Stimulated activated CD4-positive, alpha-beta T cell treated with anti-CD3 and anti-CD28 coated beads, TNF-alpha, amount 100 ng/mL, for 4 hours (primary cell): Measurements from ENCODE around the gene DENND1A.
"Not testable (repeated sequence)": the region's sequence is repeated elsewhere in the genome, so short reads cannot be mapped to it uniquely, and the experiment has no call there.

ENCODE experiments used
- DNase-seq, 3 experiments: peaks; one replicate each; pipeline ENCODE4 v3.0.0-alpha.2; 2020; ENCODE audit warnings: low read depth in 3 of 3

The DENND1A gene

GRCh38 chr9:123946101-123946821, 16.3 kb upstream of the DENND1A start:
- no peak for DNase-seq

GRCh38 chr9:123945532-123945931, 15.6 kb upstream of the DENND1A start:
- no peak for DNase-seq

- not testable (repeated sequence) for DNase-seq
These were observed 14.5 kb upstream of the DENND1A start for GRCh38 chr9:123944464-123944863.

GRCh38 chr9:123943671-123944070, 13.7 kb upstream of the DENND1A start:
- no peak for DNase-seq

- DNase-seq, result no peak
These were observed 12.6 kb upstream of the DENND1A start for GRCh38 chr9:123942542-123942941.

GRCh38 chr9:123941524-123942070, 11.7 kb upstream of the DENND1A start:
- DNase-seq, result no peak

- no peak for DNase-seq
These were observed 11.0 kb upstream of the DENND1A start for GRCh38 chr9:123940721-123941523.

- no peak for DNase-seq
These were observed 8.5 kb upstream of the DENND1A start for GRCh38 chr9:123938401-123938800.

- not testable (repeated sequence) for DNase-seq
These were observed 6.6 kb upstream of the DENND1A start for GRCh38 chr9:123936575-123936974.

- DNase-seq, result no peak
These were observed 3.7 kb upstream of the DENND1A start for GRCh38 chr9:123933440-123934212.

GRCh38 chr9:123929177-123929869, 603 bp downstream of the DENND1A start:
- peak; percentile 8 to 22 (median 14) for DNase-seq

GRCh38 chr9:123928533-123929176, 1.3 kb downstream of the DENND1A start:
- DNase-seq, result no peak

GRCh38 chr9:123927625-123928532, 2.0 kb downstream of the DENND1A start:
- DNase-seq, result no peak

GRCh38 chr9:123926941-123927340, 3.0 kb downstream of the DENND1A start:
- no peak for DNase-seq

- DNase-seq, result no peak
These were observed 4.1 kb downstream of the DENND1A start for GRCh38 chr9:123925819-123926218.

GRCh38 chr9:123925161-123925560, 4.8 kb downstream of the DENND1A start:
- DNase-seq, result no peak

GRCh38 chr9:123924727-123925126, 5.2 kb downstream of the DENND1A start:
- DNase-seq, result no peak

- no peak for DNase-seq
These were observed 6.0 kb downstream of the DENND1A start for GRCh38 chr9:123923884-123924283.

GRCh38 chr9:123923377-123923776, 6.5 kb downstream of the DENND1A start:
- no peak for DNase-seq

GRCh38 chr9:123922911-123923310, 7.0 kb downstream of the DENND1A start:
- no peak for DNase-seq
